Omental fat pad (tissue), 4 donors: Measurements from ENCODE around the gene MAF. TPM values are rescaled to one million over a fixed set of nuclear protein-coding genes. Genes with fewer than 3 reads are reported as not detected.

ENCODE experiments used
- ATAC-seq: fragments of 150-250 bp; one replicate; pipeline ENCODE4 v1.9.1; 2016; ENCODE audit warnings: mild to moderate bottlenecking, moderate library complexity; ENCODE audit not compliant: low FRiP score
- DNase-seq: peaks from one replicate; pipeline ENCODE4 v3.0.0-alpha.2; 2019; ENCODE audit warnings: low spot score
- CTCF ChIP-seq, 3 donors: fragments of 450-650 bp; IDR thresholded peaks; one replicate each; pipeline ENCODE4 v1.5.1; 2016 to 2017; ENCODE audit warnings: antibody characterized with exemption in 3 of 3, mild to moderate bottlenecking in 3 of 3, moderate library complexity in 2 of 3
- total RNA-seq, 4 donors: library from RNA; depleted of rRNA; stranded (reverse); fragments of >200 nt; gene quantifications; one replicate each; pipeline ENCODE4 v1.1.0, GENCODE V29; 2016

The MAF gene
- total RNA-seq, 4 donors from 2014 or later, result 49.8 to 83.6 (median 67.8) TPM

GRCh38 chr16:79571065-79571902 lies 29.3 kb downstream of the MAF start:
- no peak for TF ChIP-seq CTCF (IDR thresholded peaks at IDR 0.05)
- no peak for DNase-seq
- peak; percentile 62 for ATAC-seq

DNA sequence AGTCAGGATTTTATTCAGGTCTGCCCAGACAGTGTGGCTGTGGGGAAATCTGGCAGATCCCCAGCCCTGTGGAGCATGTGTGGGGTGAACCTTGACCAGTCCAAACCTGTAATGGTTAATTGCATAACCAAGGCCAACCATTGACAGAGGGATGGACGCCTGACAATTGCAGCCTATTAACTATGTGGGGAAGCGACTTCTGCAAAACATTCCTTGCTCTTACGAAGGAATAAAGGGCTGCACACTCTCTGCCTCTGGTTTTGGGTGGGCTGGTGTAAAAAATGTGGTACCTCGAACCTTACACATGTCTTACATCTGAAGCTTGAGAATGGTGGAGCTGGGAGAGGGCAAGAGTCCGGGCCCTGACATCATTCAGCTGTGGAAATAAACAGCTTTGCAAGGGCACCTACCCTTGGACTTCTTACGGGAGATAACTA lies 35.8 kb downstream of the MAF start:
- no peak for DNase-seq
- ATAC-seq, result no peak
- TF ChIP-seq CTCF (IDR thresholded peaks at IDR 0.05), result no peak

DNA sequence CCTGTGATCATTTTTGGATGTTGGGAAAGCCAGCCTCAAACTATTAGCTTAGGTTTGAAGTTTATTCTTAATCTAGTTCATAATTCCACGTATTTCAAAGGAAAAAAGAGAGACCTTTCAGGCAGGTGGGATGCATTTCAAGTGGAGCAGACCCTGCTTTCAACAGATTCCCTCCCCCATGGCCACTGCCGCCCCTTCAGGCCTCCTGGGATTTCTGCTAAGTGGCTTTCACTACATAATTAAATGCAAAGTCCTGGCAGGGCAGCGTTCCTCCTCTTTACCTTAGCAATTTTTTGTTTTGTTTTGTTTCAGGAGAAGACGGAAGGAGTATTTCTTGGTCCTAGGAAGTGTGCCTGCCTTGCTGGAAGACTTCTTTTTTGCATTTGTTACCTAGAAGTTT lies 36.6 kb downstream of the MAF start:
- ATAC-seq (no peak), DNase-seq (no peak)

GRCh38 chr16:79562166-79562823 lies 38.2 kb downstream of the MAF start:
- ATAC-seq (no peak), DNase-seq (no peak)
- TF ChIP-seq CTCF (IDR thresholded peaks at IDR 0.05), result no peak

More for the DNA sequence above, 36.6 kb downstream of the MAF start:
- no peak for TF ChIP-seq CTCF (IDR thresholded peaks at IDR 0.05)

DNA sequence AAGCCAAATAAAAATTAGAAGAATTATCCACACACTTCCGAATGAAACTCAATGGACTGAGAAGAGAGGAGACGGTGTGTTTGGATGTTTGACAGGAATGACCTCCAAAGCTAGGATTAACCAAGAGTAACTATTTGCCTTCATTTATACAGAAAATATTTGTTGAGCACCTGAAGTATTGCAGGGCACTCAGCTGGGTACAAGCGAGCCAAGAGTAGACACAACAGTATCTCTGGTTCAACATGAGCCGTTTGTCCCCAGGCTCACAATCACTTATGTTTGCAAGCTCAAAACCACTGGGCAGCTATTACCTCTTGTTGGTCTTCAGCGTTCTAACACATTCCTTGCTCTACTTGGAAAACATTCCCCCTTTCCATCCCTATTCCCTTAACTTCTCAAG lies 38.8 kb downstream of the MAF start:
- no peak for TF ChIP-seq CTCF (IDR thresholded peaks at IDR 0.05)
- ATAC-seq (no peak), DNase-seq (no peak)

GRCh38 chr16:79560923-79561322 lies 39.6 kb downstream of the MAF start:
- ATAC-seq, result no peak
- no peak for TF ChIP-seq CTCF (IDR thresholded peaks at IDR 0.05)

More at GRCh38 chr16:79560923-79561322, 39.6 kb downstream of the MAF start:
- DNase-seq, result no peak
